GM19351 (cell line): ENCODE results near the gene CACNA1H.
"Not testable (repeated sequence)": the region's sequence is repeated elsewhere in the genome, so short reads cannot be mapped to it uniquely, and the experiment has no call there.

Experiments
- ATAC-seq: cut with Tn5 transposase; IDR thresholded peaks from one replicate; pipeline ENCODE4 v1.9.1; 2021; ENCODE audit warnings: mild to moderate bottlenecking, moderate library complexity; ENCODE audit not compliant: unreplicated experiment

Gene CACNA1H

GRCh38 chr16:1221628-1222552, 69.0 kb downstream of the CACNA1H start:
- no peak for ATAC-seq

DNA sequence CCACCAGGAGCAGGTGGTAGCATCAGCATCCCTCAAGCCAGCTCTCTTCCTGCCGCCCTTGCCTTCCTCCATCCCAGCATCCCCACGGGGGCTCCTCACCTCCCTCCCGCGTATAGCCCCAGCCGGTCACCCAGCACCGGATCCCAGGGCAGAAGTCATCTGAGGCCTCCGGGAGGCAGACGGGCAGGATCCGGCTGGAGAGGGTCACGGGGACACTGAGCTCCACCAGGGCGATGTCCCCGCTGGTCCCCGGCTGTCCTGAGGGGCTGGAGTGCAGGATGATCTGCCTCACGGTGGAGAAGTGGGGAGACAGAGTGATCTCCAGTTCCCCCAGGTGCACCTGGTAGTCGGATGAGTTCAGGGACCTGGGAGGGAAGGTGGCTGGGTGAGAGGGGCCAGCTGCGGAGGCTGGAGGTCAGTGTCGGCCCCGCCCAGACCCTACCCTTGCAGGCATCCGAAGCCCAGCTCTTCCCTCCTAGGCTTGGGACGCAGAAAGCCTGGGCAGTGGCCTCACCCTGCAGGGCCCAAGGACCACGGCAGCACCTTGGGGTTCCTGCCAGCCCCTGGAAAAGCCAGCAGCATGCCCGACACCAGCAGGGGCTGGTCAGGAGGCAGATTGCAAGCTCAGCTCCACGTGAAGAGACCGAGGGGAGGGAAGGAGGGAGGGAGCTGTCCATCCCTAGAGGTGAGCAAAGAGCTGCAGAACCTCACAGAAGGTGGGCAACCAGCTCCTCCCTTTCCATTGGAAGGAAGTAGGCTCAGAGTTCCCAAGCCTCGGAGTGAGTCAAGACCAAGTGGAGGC, 69.8 kb downstream of the CACNA1H start:
- no peak for ATAC-seq

- ATAC-seq, result no peak
Observed at GRCh38 chr16:1223355-1224214, 70.7 kb downstream of the CACNA1H start.

DNA sequence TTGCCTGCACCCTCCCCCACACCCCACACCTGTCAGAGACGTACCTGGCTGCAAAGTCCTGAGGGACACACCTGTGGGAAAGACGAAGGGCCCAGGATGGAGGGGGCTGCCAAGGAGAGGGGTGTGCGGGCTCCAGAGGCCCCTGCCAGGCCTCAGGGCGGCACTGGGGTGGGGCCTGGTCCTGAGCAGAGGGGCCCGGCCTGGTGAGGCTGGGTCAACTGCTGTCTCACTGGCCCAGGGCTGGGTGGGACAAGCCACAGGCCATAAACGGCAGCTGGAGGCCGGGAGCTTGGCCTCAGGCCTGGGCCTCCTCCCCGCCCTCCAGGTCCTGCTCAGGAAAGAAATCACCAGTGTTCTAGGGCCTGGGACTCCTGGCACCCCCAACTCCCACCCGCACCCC, 71.7 kb downstream of the CACNA1H start:
- no peak for ATAC-seq

- no peak for ATAC-seq
Observed at GRCh38 chr16:1225051-1225451, 72.1 kb downstream of the CACNA1H start, which contains the start of gene TPSG1. Gene TPSG1, minus strand, starts transcription at chr16:1225268. Its CDS starts 16 bp downstream, at chr16:1225252.

DNA sequence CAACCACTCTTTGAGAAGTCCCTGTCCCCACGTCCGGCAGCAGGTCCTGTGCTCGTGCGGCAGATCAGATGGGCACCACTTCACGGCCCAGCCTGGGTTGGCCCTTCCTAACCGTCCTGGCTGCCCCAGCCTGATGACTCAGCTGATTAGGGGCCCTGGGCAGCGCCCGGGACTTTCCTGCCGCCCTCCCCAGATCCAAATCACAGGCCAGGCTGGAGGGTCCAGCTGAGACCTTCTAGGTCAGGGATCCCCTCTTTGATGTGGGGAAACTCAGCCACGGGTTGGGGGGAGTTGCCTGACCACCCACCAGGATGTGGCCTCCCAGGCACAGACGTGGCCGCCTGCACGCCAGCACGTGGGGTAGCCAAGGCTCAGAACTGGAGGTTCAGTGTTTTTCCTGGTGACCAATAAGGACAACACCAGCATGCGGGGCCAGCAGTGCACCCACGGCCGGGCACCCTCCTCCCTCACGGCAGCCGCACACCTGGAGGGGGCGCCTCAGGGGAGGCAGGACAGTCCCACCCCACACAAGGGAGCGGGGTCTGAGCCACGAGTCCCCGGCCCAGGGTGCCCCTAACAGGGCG, 72.9 kb downstream of the CACNA1H start:
- not testable (repeated sequence) for ATAC-seq

DNA sequence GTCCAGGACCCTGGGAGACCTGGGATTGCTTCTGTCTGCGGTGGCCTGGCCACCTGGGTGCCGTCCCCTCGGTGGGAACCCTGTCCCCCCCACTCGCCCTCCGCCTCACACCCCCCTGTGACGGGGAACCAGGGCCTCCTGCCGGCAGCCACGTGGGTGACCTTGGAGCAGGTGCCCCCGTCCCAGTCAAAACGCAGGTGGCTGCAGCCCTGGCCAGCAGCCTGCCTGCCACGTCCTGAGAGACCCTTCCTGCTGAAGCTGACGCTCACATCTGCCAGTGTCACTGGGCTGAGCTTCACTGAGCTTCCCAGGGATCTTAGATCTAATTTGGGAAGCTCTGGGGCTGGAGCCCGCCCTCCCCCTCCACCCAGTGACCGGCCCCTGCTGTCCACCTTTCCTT, 73.8 kb downstream of the CACNA1H start:
- not testable (repeated sequence) for ATAC-seq

DNA sequence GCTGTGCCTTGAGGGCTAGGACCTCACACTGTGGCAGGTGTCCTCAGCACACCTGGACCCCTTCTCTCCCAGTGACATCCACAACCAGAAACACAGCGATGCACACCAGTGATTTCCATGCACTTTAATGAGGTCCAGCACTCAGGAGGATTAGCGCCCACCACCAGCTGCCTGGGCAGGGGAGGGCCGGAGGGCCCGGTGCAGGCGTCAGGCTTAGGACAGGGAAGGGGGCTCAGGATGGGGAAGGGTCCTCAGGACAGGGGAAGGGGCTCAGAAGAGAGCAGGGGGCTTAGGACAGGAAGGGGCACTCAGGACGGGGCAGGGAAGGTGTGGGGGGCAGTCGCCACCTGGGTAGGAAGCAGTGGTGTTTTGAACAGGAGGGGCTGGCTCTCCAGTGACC, 75.3 kb downstream of the CACNA1H start:
- ATAC-seq, result not testable (repeated sequence)

DNA sequence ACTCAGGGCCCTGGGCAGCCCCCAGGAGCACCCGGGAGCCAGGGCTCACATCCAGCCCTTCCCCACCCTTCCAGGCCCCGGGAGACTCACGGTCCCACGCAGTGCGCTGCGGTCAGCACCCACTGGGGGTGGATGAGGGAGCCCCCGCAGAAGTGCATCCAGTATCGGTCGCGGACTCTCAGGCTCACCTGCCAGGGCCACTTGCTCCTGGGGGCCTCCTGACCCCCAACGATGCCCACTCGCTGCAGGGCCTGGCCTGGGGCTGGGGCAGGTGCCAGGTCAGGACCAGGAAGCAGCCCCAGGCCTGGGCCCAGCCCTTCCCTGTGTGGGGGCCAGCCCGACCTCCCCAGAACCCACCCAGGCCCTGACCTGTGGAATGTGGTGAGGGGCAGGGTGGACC, 76.6 kb downstream of the CACNA1H start:
- not testable (repeated sequence) for ATAC-seq

GRCh38 chr16:1230084-1230470, 77.2 kb downstream of the CACNA1H start, which contains the start of gene TPSB2:
Gene TPSB2, minus strand, starts transcription at chr16:1230184. Its CDS starts 233 bp downstream, at chr16:1229951.
- not testable (repeated sequence) for ATAC-seq

- not testable (repeated sequence) for ATAC-seq
Observed at GRCh38 chr16:1230471-1231212, 77.7 kb downstream of the CACNA1H start.

DNA sequence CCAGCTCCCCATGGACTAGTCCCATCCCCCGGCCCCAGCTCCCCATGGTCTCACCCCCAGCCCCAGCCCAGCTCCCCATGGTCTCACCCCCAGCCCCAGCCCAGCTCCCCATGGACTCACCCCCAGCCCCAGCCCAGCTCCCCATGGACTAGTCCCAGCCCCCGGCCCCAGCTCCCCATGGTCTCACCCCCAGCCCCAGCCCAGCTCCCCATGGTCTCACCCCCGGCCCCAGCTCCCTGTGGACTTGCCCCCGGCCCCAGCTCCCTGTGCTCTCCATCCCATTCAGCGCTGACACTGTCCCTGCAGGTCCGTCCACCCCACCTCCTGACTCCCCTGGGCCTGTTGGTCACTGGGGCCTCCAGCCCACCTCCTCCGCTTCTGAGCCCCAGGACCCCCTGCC, 78.4 kb downstream of the CACNA1H start:
- ATAC-seq, result not testable (repeated sequence)

GRCh38 chr16:1232049-1232748, 79.3 kb downstream of the CACNA1H start:
- ATAC-seq, result not testable (repeated sequence)

- ATAC-seq, result not testable (repeated sequence)
Observed at GRCh38 chr16:1236659-1237058, 83.8 kb downstream of the CACNA1H start.

- ATAC-seq, result no peak
Observed at GRCh38 chr16:1237990-1238389, 85.1 kb downstream of the CACNA1H start.

GRCh38 chr16:1238909-1239308, 86.0 kb downstream of the CACNA1H start:
- ATAC-seq, result not testable (repeated sequence)

DNA sequence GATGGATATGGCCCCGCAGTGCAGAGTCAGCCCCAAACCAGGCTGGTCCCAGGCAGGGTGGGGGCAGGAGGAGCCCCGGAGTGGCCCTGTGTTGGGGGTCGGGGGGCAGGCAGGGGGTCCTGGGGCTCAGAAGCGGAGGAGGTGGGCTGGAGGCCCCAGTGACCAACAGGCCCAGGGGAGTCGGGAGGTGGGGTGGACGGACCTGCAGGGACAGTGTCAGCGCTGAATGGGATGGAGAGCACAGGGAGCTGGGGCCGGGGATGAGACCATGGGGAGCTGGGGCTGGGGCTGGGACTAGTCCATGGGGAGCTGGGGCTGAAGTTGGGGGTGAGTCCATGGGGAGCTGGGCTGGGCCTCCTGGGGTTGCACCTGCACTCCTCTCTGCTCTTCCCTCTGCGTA, 86.7 kb downstream of the CACNA1H start:
- ATAC-seq, result not testable (repeated sequence)

GRCh38 chr16:1240436-1240835, 87.5 kb downstream of the CACNA1H start, which contains the start of gene TPSAB1:
Gene TPSAB1, plus strand, starts transcription at chr16:1240705. Its CDS starts 234 bp downstream, at chr16:1240939.
- not testable (repeated sequence) for ATAC-seq

DNA sequence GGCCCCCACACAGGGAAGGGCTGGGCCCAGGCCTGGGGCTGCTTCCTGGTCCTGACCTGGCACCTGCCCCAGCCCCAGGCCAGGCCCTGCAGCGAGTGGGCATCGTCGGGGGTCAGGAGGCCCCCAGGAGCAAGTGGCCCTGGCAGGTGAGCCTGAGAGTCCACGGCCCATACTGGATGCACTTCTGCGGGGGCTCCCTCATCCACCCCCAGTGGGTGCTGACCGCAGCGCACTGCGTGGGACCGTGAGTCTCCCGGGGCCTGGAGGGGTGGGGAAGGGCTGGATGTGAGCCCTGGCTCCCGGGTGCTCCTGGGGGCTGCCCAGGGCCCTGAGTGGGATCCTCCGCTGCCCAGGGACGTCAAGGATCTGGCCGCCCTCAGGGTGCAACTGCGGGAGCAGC, 88.2 kb downstream of the CACNA1H start:
- ATAC-seq, result not testable (repeated sequence)
